Heart left ventricle (tissue), 13 donors: ENCODE results near the gene SORCS1.

Source experiments
- CTCF ChIP-seq, 12 donors: fragments of 200-600 bp; sonication (generic) in 4 of 12; IDR thresholded peaks; one replicate each; pipeline versions ENCODE4 v1.5.0 to v1.8.0; 2018 to 2022; ENCODE audit warnings: antibody characterized with exemption in 12 of 12, mild to moderate bottlenecking in 5 of 12
- POLR2A ChIP-seq, 2 donors: fragments of 450-650 bp; IDR thresholded peaks; one replicate each; pipeline ENCODE4 v1.6.1; 2017; ENCODE audit warnings: antibody characterized with exemption in 2 of 2, mild to moderate bottlenecking in 2 of 2, moderate library complexity in 2 of 2
- donor health status: ischemic (EF 13 %, LVEDD 7.1; RV severe dilation, severe dysfunction).
- donor health status: DM: no; HTN: yes; CAD: no.
- donor health status: DM: no; HTN: no; CAD: no.
- donor health status: ischemic (EF 25% LVEDD 6.9; RV normal size, moderate dysfunction).
- donor health status: ischemic (EF 25% LVEDD 5.7; RV mildly dilated, moderate dysfunction).
- donor health status: ischemic (EF 35%, LVEDD 5.7; RV mildly dilated, moderate dysfunction).
- donor health status: nonischemic (EF 11% LVEDD 7.7; RV severe dilation, severe dysfunction).
- donor health status: DM: yes; HTN: yes; CAD: no.
- donor health status: PGD.
- donor health status: ischemic (EF 29% LVEDD 5.4; RV normal size, mild dysfunction).
- donor health status: nonischemic (EF 23%, LVEDD 6.1; RV moderate dilation, normal function).

GRCh38 chr10:106931159-106931852, 233.2 kb downstream of the SORCS1 start:
- TF ChIP-seq CTCF (IDR thresholded peaks at IDR 0.05) (no peak), POLR2A (IDR thresholded peaks at IDR 0.05) (no peak)
